Natural killer cell (primary cell): ENCODE results near the gene GPHA2. TPM values are rescaled to one million over a fixed set of nuclear protein-coding genes. Genes with fewer than 3 reads are reported as not detected.
A peak's percentile ranks its signal among the peaks of the same experiment; 100 is the strongest.

ENCODE experiments used
- ATAC-seq, 3 donors: fragments of 150-1000 bp in 2 of 3; fragments of 200-7000 bp in 1 of 3; cut with Tn5 transposase; 1 replicate in 1 of 3; 2 replicates in 2 of 3; pipeline ENCODE4 v1.10.0; 2021; ENCODE audit warnings: mild to moderate bottlenecking in 2 of 3, moderate library complexity in 2 of 3
- DNase-seq, 2 donors: peaks; one replicate each; pipeline versions ENCODE4 v3.0.0 to v3.0.0-alpha.2; 2013 to 2021; ENCODE audit warnings: mixed read lengths in 1 of 2
- H3K27ac ChIP-seq: one replicate; pipeline ENCODE4 v1.5.1; 2013; ENCODE audit warnings: mild to moderate bottlenecking, low read length
- H3K27me3 ChIP-seq: one replicate; pipeline ENCODE4 v1.6.1; 2013; ENCODE audit warnings: low read length; ENCODE audit not compliant: control insufficient read depth, insufficient read depth
- H3K36me3 ChIP-seq: one replicate; pipeline ENCODE4 v1.6.1; 2013; ENCODE audit warnings: low read length; ENCODE audit not compliant: control insufficient read depth, insufficient read depth
- H3K4me1 ChIP-seq: one replicate; pipeline ENCODE4 v1.6.1; 2013; ENCODE audit warnings: low read length; ENCODE audit not compliant: control insufficient read depth, insufficient read depth
- H3K4me3 ChIP-seq: one replicate; pipeline ENCODE4 v1.5.1; 2013; ENCODE audit warnings: low read length
- H3K9me3 ChIP-seq: one replicate; pipeline ENCODE4 v1.6.1; 2013; ENCODE audit warnings: low read length; ENCODE audit not compliant: control insufficient read depth, insufficient read depth
- H3K27ac Mint-ChIP-seq, 2 donors: one replicate each; pipeline ENCODE4 v1.8.0; 2022; ENCODE audit warnings: mild to moderate bottlenecking in 2 of 2, mixed read lengths in 2 of 2, moderate library complexity in 1 of 2
- H3K27me3 Mint-ChIP-seq, 2 donors: one replicate each; pipeline ENCODE4 v1.8.0; 2022; ENCODE audit warnings: low read depth in 2 of 2, mixed read lengths in 2 of 2
- H3K36me3 Mint-ChIP-seq: one replicate; pipeline ENCODE4 v1.8.0; 2022; ENCODE audit warnings: mixed read lengths
- H3K4me1 Mint-ChIP-seq, 2 donors: one replicate each; pipeline ENCODE4 v1.8.0; 2022; ENCODE audit warnings: mixed read lengths in 2 of 2
- H3K4me3 Mint-ChIP-seq: one replicate; pipeline ENCODE4 v1.8.0; 2022; ENCODE audit warnings: mild to moderate bottlenecking, moderate library complexity, mixed read lengths
- H3K9me3 Mint-ChIP-seq, 2 donors: one replicate each; pipeline ENCODE4 v1.8.0; 2022; ENCODE audit warnings: mixed read lengths in 2 of 2
- CTCF ChIP-seq: fragments of 200-600 bp; IDR thresholded peaks from one replicate; pipeline ENCODE4 v1.8.0; 2022; ENCODE audit warnings: antibody characterized with exemption
- WGBS: methylation state at CpG from one replicate; pipeline ENCODE4 v1.1.7; 2013; ENCODE audit warnings: missing lambda C conversion rate; ENCODE audit not compliant: insufficient coverage; 5-methylcytosine and 5-hydroxymethylcytosine counted together
- intact Hi-C: fragments of 100-400 bp; cut with micrococcal nuclease; formaldehyde crosslinking; loops from one replicate; pipeline ENCODE4 v1.14.2; 2022
- total RNA-seq, 4 donors: library from RNA; stranded (reverse); fragments of 120-200 nt in 1 of 4; gene quantifications; one replicate each; pipeline versions ENCODE4 v1.2.3 to v1.2.4, GENCODE V29; 2013 to 2022

The GPHA2 gene
- total RNA-seq, 3 donors from 2014 or later (not counting 1 experiment from before 2014, with no cell fraction given): not detected

- intact Hi-C loops: no loop called here
- Histone ChIP-seq H3K27ac (no peak overlapping the region), H3K4me1 (peaks cover 4% of the 10 kb centered on the region), H3K9me3 (no peaks in the 10 kb centered on the region), H3K4me3 (no peak overlapping the region), H3K36me3 (peaks cover 63% of the 10 kb centered on the region), H3K27me3 (no peaks in the 10 kb centered on the region)
- no peaks in the 10 kb centered on the region for H3K27me3 Mint-ChIP-seq
- peaks cover 0 to 5% of the 10 kb centered on the region in 2 donors for H3K4me1 Mint-ChIP-seq
- H3K9me3 Mint-ChIP-seq: no peaks in the 10 kb centered on the region
- no peak for ATAC-seq
- no peaks in the 10 kb centered on the region for H3K36me3 Mint-ChIP-seq
- TF ChIP-seq CTCF: no peak
- H3K4me3 Mint-ChIP-seq: no peak overlapping the region
- DNase-seq: no peak
- WGBS: 95% methylated on average over 30 of the region's 30 CpGs
- H3K27ac Mint-ChIP-seq: peak overlapping the region in 1 of 2 donors; percentile 44
These were observed 33.4 kb downstream of the GPHA2 start for GRCh38 chr11:64902102-64902900.

- 95% methylated on average over 17 of the region's 17 CpGs for WGBS
- DNase-seq (no peak), ATAC-seq (no peak)
- Histone ChIP-seq H3K27ac (no peak overlapping the region), H3K36me3 (peaks cover 54% of the 10 kb centered on the region), H3K27me3 (no peaks in the 10 kb centered on the region), H3K4me3 (no peak overlapping the region), H3K9me3 (no peaks in the 10 kb centered on the region), H3K4me1 (peaks cover 4% of the 10 kb centered on the region)
- Mint-ChIP-seq H3K27ac (no peak overlapping the region), H3K9me3 (no peaks in the 10 kb centered on the region), H3K27me3 (no peaks in the 10 kb centered on the region), H3K4me1 (peaks cover 0 to 8% of the 10 kb centered on the region in 2 donors), H3K36me3 (no peaks in the 10 kb centered on the region), H3K4me3 (no peak overlapping the region)
- no peak for TF ChIP-seq CTCF
- intact Hi-C loops: no loop called here
These were observed 34.9 kb downstream of the GPHA2 start for GRCh38 chr11:64900774-64901173.

- no peaks in the 10 kb centered on the region for H3K9me3 Mint-ChIP-seq
- H3K4me3 Mint-ChIP-seq: peak overlapping the region; percentile 11
- H3K27me3 Mint-ChIP-seq: no peaks in the 10 kb centered on the region
- no peaks in the 10 kb centered on the region for H3K9me3 ChIP-seq
- no peaks in the 10 kb centered on the region for H3K27me3 ChIP-seq
- WGBS: 79% methylated on average over 14 of the region's 14 CpGs
- H3K36me3 ChIP-seq: peaks cover 49% of the 10 kb centered on the region
- H3K27ac Mint-ChIP-seq: peak overlapping the region; percentile 43 to 82
- H3K4me1 Mint-ChIP-seq: peaks cover 0 to 12% of the 10 kb centered on the region in 2 donors
- H3K27ac ChIP-seq: no peak overlapping the region
- DNase-seq (peak in 1 of 2 donors; percentile 87), ATAC-seq (peak; percentile 15 to 35 (median 24))
- H3K36me3 Mint-ChIP-seq: no peaks in the 10 kb centered on the region
- no peak overlapping the region for H3K4me3 ChIP-seq
- peaks cover 4% of the 10 kb centered on the region for H3K4me1 ChIP-seq
- TF ChIP-seq CTCF: no peak
- intact Hi-C loops: no loop called here
These were observed 35.4 kb downstream of the GPHA2 start for GRCh38 chr11:64900263-64900678.
